ENCODE measurements around the gene L2HGDH. TPM values are rescaled to one million over a fixed set of nuclear protein-coding genes. Genes with fewer than 3 reads are reported as not detected.

Gene L2HGDH
- total RNA-seq, 1 experiment from 2014 or later: 24.0 TPM

- no peaks in the 10 kb centered on the region for H3K27me3 Mint-ChIP-seq (ENCODE audit: low read depth)
- H3K4me3 Mint-ChIP-seq: no peak overlapping the region
- no peak overlapping the region for H3K27ac Mint-ChIP-seq
- ChIA-PET CTCF (interaction anchor here (1.1 to 1.6 kb wide), 3 partner anchors 10 to 25 kb away, joined by 4 to 7 read pairs (median 7); no protein-coding TSS in a partner anchor), POLR2A (no interaction called here)
- ATAC-seq: no peak
- H3K4me1 Mint-ChIP-seq: peaks cover 16% of the 10 kb centered on the region
- H3K9me3 Mint-ChIP-seq: no peaks in the 10 kb centered on the region
- H3K36me3 Mint-ChIP-seq: no peaks in the 10 kb centered on the region
- DNase-seq (ENCODE audit: low spot score): no peak
- TF ChIP-seq ZNF671 (CRISPR knock-in tag; IDR thresholded peaks at IDR 0.05) (no peak), AFF4 (CRISPR knock-in tag; IDR thresholded peaks at IDR 0.05; ENCODE audit: borderline replicate concordance) (no peak), USF2 (CRISPR knock-in tag; IDR thresholded peaks at IDR 0.05) (no peak), SMAD3 (CRISPR knock-in tag; IDR thresholded peaks at IDR 0.05; ENCODE audit: borderline replicate concordance) (no peak), KAT7 (CRISPR knock-in tag; IDR thresholded peaks at IDR 0.05; ENCODE audit: borderline replicate concordance) (no peak), IRF1 (CRISPR knock-in tag; IDR thresholded peaks at IDR 0.05) (no peak), PREB (CRISPR knock-in tag; IDR thresholded peaks at IDR 0.05; ENCODE audit: borderline replicate concordance) (no peak), CDX4 (CRISPR knock-in tag; IDR thresholded peaks at IDR 0.05; ENCODE audit: borderline replicate concordance) (no peak), CTCF (IDR thresholded peaks at IDR 0.05) (no peak), ZNF425 (CRISPR knock-in tag; conservative IDR thresholded peaks at IDR 0.05) (no peak), PRDM15 (CRISPR knock-in tag; IDR thresholded peaks at IDR 0.05) (no peak), ATF2 (CRISPR knock-in tag; IDR thresholded peaks at IDR 0.05; ENCODE audit: borderline replicate concordance, low read depth) (no peak), SMAD4 (CRISPR knock-in tag; IDR thresholded peaks at IDR 0.05) (no peak), ZNF423 (CRISPR knock-in tag; IDR thresholded peaks at IDR 0.05) (no peak), TEAD4 (CRISPR knock-in tag; IDR thresholded peaks at IDR 0.05) (no peak), ZNF281 (CRISPR knock-in tag; IDR thresholded peaks at IDR 0.05) (no peak), SP1 (CRISPR knock-in tag; conservative IDR thresholded peaks at IDR 0.05) (no peak)
These were observed 31.4 kb upstream of the L2HGDH start for GRCh38 chr14:50343434-50343833.

All from WTC11 (cell line).